Urinary bladder (tissue), 4 donors: ENCODE results near the gene KDM6A. TPM values are rescaled to one million over a fixed set of nuclear protein-coding genes. Genes with fewer than 3 reads are reported as not detected.
"Not testable (repeated sequence)": the region's sequence is repeated elsewhere in the genome, so short reads cannot be mapped to it uniquely, and the experiment has no call there.

Experiments used
- DNase-seq: peaks from one replicate; pipeline ENCODE4 v3.0.0-alpha.2; 2015; ENCODE audit errors: extremely low spot score
- H3K27ac ChIP-seq: one replicate; pipeline ENCODE4 v1.5.1; 2013; ENCODE audit warnings: low read depth, mild to moderate bottlenecking, moderate library complexity
- H3K36me3 ChIP-seq: one replicate; pipeline ENCODE4 v1.6.1; 2013; ENCODE audit warnings: mild to moderate bottlenecking, moderate library complexity; ENCODE audit not compliant: insufficient read depth
- H3K4me1 ChIP-seq: one replicate; pipeline ENCODE4 v1.6.1; 2013; ENCODE audit warnings: mild to moderate bottlenecking, moderate library complexity; ENCODE audit not compliant: insufficient read depth
- H3K4me3 ChIP-seq: one replicate; pipeline ENCODE4 v1.5.1; 2013; ENCODE audit warnings: low read depth, low read length
- WGBS: extraction: QIAGEN DNeasy Blood & Tissue Kit; methylation state at CpG from one replicate; pipeline ENCODE4 v1.1.7; 2013; 5-methylcytosine and 5-hydroxymethylcytosine counted together
- polyA plus RNA-seq: library from polyadenylated mRNA; stranded (reverse); fragments of 200-250 nt; gene quantifications from one replicate; pipeline ENCODE4 v1.2.3, GENCODE V29; 2013
- total RNA-seq: library from RNA; depleted of rRNA; stranded (reverse); fragments of >200 nt; gene quantifications from one replicate; pipeline ENCODE4 v1.2.3, GENCODE V29; 2014
- donor health status: healthy with polysubstance abuse.
- donor health status: healthy.

KDM6A gene
- total and polyA plus RNA-seq, 2 donors, result 9.9 to 119 TPM

DNA sequence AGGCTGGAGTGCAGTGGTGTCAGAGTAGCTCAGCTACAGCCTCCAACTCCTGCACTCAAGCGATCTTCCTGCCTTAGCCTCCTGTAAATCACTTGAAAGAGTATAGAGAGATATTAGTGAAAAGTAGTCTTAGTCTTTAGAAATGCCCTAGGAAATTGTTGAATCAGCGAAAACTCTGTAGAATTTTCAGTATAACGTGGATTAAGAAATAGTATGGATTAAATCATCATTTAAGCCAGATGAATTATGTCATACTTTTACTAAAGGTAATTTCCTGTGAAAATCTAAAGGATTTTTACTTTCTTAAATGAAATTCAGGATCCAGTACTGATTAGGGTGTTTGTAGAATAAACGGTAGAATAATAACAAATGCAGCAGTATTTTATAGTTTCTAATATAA lies 163.2 kb downstream of the KDM6A start:
- no peaks in the 10 kb centered on the region for H3K4me1 ChIP-seq
- DNase-seq, result no peak
- H3K27ac ChIP-seq, result no peak overlapping the region
- WGBS, result 94% methylated on average over 4 of the region's 4 CpGs
- H3K4me3 ChIP-seq, result no peak overlapping the region
- H3K36me3 ChIP-seq, result no peaks in the 10 kb centered on the region

DNA sequence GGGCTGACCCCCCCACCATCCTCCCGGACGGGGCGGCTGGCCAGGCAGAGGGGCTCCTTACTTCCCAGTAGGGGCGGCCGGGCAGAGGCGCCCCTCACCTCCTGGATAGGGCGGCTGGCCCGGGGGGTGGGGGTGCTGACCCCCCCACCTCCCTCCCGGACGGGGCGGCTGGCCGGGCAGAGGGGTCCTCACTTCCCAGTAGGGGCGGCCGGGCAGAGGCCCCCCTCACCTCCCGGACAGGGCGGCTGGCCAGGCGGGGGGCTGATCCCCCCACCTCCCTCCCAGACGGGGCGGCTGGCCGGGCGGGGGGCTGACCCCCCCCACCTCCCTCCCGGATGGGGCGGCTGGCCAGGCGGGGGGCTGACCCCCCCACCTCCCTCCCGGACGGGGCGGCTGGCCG lies 167.1 kb downstream of the KDM6A start:
- H3K36me3 ChIP-seq, DNase-seq, H3K4me3 ChIP-seq, H3K4me1 ChIP-seq, H3K27ac ChIP-seq: not testable (repeated sequence)
- WGBS, result 92% methylated on average over 19 of the region's 28 CpGs

DNA sequence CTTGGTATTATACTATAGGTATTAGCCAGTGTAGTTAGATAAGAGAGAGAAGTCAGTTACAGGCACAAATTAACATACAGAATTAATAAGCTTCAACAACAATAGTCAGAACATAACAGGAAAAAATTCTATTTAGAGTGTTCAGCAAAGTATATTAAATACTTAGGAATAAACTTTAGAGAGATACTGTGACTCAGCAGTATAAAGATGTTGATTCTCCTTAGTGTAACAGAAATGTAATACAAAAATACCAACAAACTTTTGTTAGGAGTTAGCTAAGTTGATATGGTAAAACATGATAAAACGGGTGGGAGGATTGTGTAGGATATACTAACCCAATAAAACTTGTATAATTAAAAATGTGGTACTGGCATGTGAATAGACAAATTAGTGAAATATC lies 173.4 kb downstream of the KDM6A start:
- WGBS, result 68% methylated on average over 1 of the region's 1 CpG
- Histone ChIP-seq H3K36me3 (no peaks in the 10 kb centered on the region), H3K4me3 (no peak overlapping the region), H3K27ac (no peak overlapping the region), H3K4me1 (no peaks in the 10 kb centered on the region)
- no peak for DNase-seq

DNA sequence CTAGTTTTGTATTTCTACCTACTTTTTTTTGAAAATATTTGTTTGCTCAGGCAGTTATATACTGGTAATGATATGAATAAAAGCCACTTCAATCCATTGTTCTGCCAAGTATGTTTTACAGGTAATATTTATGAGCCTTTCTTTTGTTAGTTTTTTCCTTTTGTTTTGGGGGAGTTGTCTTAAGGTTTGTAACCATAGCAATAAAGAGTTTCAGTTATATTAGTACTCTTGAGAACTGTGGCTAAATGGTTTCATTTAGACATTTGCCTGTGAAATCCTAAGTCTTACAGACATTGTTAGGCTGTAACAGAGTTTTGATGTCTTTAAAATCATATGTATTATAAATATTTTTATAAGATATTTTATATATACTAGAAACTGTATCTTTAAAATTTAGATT lies 177.6 kb downstream of the KDM6A start:
- no peaks in the 10 kb centered on the region for H3K36me3 ChIP-seq
- H3K27ac ChIP-seq, result no peak overlapping the region
- H3K4me3 ChIP-seq, result no peak overlapping the region
- no peak for DNase-seq
- no peaks in the 10 kb centered on the region for H3K4me1 ChIP-seq

DNA sequence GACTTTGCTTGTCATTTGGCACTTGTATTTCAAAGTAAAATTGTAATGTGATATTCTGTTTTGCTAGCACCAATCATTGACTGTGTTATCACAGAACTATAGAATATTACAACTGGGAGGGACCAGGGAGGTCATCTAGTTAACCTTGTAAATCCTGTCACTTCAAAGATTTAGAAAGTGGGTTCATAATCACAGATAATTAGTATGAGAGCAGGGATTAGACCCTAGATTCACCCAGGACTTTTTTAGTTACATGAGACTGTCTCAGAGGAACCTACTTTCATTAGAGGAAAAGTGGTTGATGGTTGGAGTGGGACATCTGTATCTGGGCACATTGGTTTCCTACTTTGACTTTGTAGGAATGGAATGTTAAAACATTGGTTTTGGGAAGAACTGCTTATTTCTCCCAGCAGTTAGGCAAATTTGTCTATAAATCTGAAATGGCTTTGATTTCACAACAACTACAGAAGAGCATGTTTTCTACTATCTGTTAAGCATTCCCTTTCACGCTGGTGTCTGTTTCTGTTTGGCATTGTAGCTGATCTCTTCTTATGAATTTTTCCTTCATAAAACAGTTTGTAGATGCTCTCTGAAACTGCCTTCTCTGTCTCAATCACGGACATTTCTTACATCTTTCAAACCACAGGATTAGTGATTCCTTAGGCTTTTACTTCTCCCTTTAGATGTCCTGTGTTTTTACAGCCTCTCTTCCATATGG lies 183.6 kb downstream of the KDM6A start:
- Histone ChIP-seq H3K4me1 (no peaks in the 10 kb centered on the region), H3K4me3 (no peak overlapping the region), H3K36me3 (no peaks in the 10 kb centered on the region), H3K27ac (no peak overlapping the region)
- WGBS, result 46% methylated on average over 2 of the region's 2 CpGs
- no peak for DNase-seq

- not testable (repeated sequence) for DNase-seq, H3K36me3 ChIP-seq, H3K27ac ChIP-seq, H3K4me1 ChIP-seq, H3K4me3 ChIP-seq
- 96% methylated on average over 2 of the region's 2 CpGs for WGBS
Observed at GRCh38 chrX:45059906-45060305, 186.9 kb downstream of the KDM6A start.

- Histone ChIP-seq H3K36me3 (no peaks in the 10 kb centered on the region), H3K4me1 (no peaks in the 10 kb centered on the region), H3K4me3 (no peak overlapping the region), H3K27ac (no peak overlapping the region)
- DNase-seq, result no peak
- 84% methylated on average over 11 of the region's 11 CpGs for WGBS
Observed at GRCh38 chrX:45063319-45064095, 190.5 kb downstream of the KDM6A start.

- Histone ChIP-seq H3K4me1 (no peaks in the 10 kb centered on the region), H3K27ac (no peak overlapping the region), H3K4me3 (no peak overlapping the region), H3K36me3 (peaks cover 4% of the 10 kb centered on the region)
- WGBS, result 96% methylated on average over 4 of the region's 4 CpGs
- DNase-seq, result no peak
Observed at GRCh38 chrX:45068569-45068968, 195.6 kb downstream of the KDM6A start.

GRCh38 chrX:45070116-45071007 lies 197.4 kb downstream of the KDM6A start:
- Histone ChIP-seq H3K4me3 (no peak overlapping the region), H3K36me3 (peaks cover 4% of the 10 kb centered on the region), H3K27ac (no peak overlapping the region), H3K4me1 (no peaks in the 10 kb centered on the region)
- 23% methylated on average over 2 of the region's 2 CpGs for WGBS
- no peak for DNase-seq

- H3K36me3 ChIP-seq, H3K4me3 ChIP-seq, H3K4me1 ChIP-seq, DNase-seq, H3K27ac ChIP-seq: not testable (repeated sequence)
- 97% methylated on average over 4 of the region's 4 CpGs for WGBS
Observed at GRCh38 chrX:45073011-45073410, 200.0 kb downstream of the KDM6A start.

- H3K36me3 ChIP-seq, result no peaks in the 10 kb centered on the region
- no peaks in the 10 kb centered on the region for H3K4me1 ChIP-seq
- 79% methylated on average over 2 of the region's 2 CpGs for WGBS
- H3K27ac ChIP-seq, result no peak overlapping the region
- H3K4me3 ChIP-seq, result no peak overlapping the region
- DNase-seq, result no peak
Observed at GRCh38 chrX:45077748-45078424, 204.9 kb downstream of the KDM6A start.

DNA sequence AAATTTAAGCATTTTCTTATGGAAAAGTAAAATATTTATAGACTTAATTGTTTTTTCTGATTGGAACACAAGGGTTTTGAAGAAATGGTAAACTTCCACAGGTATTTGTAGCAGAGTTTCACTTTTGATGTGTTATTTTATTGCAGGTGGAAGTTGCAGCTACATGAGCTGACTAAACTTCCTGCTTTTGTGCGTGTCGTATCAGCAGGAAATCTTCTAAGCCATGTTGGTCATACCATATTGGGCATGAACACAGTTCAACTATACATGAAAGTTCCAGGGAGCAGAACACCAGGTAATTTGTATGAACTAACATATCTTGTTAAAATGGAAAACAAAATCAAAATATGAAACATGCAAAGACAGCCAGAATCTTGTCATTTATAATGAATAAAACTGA lies 210.3 kb downstream of the KDM6A start:
- H3K4me1 ChIP-seq, result no peaks in the 10 kb centered on the region
- H3K27ac ChIP-seq, result no peak overlapping the region
- no peak overlapping the region for H3K4me3 ChIP-seq
- no peak for DNase-seq
- peaks cover 2% of the 10 kb centered on the region for H3K36me3 ChIP-seq
- 77% methylated on average over 2 of the region's 2 CpGs for WGBS

DNA sequence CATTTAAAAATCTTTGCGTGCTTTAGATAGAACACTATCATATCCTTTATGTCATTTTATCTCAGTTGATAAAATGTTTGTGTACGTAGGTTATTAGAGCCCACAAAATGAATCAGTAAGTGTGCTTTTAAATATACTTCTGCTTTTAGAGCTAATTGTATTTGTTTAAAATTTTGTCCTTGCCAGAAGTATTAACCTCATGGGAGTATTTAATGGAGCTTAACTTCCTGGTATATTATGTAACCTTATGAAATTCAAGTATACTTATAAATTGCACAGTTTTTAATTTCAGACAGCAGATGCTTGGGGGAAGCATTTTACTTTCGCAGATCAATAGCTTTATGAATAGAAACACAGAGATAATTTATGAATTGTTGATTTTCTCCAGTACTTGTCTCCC lies 237.5 kb downstream of the KDM6A start:
- H3K27ac ChIP-seq, result no peak overlapping the region
- 84% methylated on average over 3 of the region's 3 CpGs for WGBS
- H3K36me3 ChIP-seq, result no peaks in the 10 kb centered on the region
- no peak overlapping the region for H3K4me3 ChIP-seq
- DNase-seq, result no peak
- H3K4me1 ChIP-seq, result no peaks in the 10 kb centered on the region
